Heart left ventricle (tissue), 16 donors: ENCODE data around the gene XYLT1. TPM values are rescaled to one million over a fixed set of nuclear protein-coding genes. Genes with fewer than 3 reads are reported as not detected.
"Not testable (repeated sequence)": the region's sequence is repeated elsewhere in the genome, so short reads cannot be mapped to it uniquely, and the experiment has no call there.

Source experiments
- ATAC-seq, 4 donors: fragments of 200-7000 bp; cut with Tn5 transposase; one replicate each; pipeline ENCODE4 v1.9.1; 2020 to 2022; ENCODE audit warnings: moderate library complexity in 4 of 4, mild to moderate bottlenecking in 3 of 4, moderate number of reproducible peaks in 1 of 4
- DNase-seq, 5 donors: peaks; one replicate each; pipeline ENCODE4 v3.0.0-alpha.2; 2020
- H3K27ac ChIP-seq, 12 donors: fragments of 200-600 bp; sonication (generic) in 4 of 12; one replicate each; pipeline versions ENCODE4 v1.5.0 to v1.8.0; 2016 to 2022; ENCODE audit warnings: mild to moderate bottlenecking in 2 of 12
- H3K27me3 ChIP-seq, 9 donors: fragments of 200-600 bp; sonication (generic) in 2 of 9; one replicate each; pipeline versions ENCODE4 v1.5.1 to v1.8.0; 2016 to 2022; ENCODE audit warnings: mild to moderate bottlenecking in 3 of 9
- H3K36me3 ChIP-seq, 9 donors: fragments of 200-600 bp; sonication (generic) in 2 of 9; one replicate each; pipeline versions ENCODE4 v1.5.0 to v1.8.0; 2018 to 2022; ENCODE audit warnings: mild to moderate bottlenecking in 2 of 9
- H3K4me1 ChIP-seq, 12 donors: fragments of 200-600 bp; sonication (generic) in 4 of 12; one replicate each; pipeline versions ENCODE4 v1.5.0 to v1.8.0; 2016 to 2022; ENCODE audit warnings: mild to moderate bottlenecking in 3 of 12
- H3K4me3 ChIP-seq, 12 donors: fragments of 200-600 bp; sonication (generic) in 4 of 12; one replicate each; pipeline versions ENCODE4 v1.5.0 to v1.8.0; 2017 to 2022; ENCODE audit warnings: mild to moderate bottlenecking in 9 of 12, moderate library complexity in 4 of 12
- H3K9me3 ChIP-seq, 12 donors: fragments of 200-600 bp; sonication (generic) in 4 of 12; one replicate each; pipeline versions ENCODE4 v1.5.0 to v1.8.0; 2016 to 2022; ENCODE audit warnings: mild to moderate bottlenecking in 1 of 12
- POLR2A ChIP-seq, 2 donors: fragments of 450-650 bp; IDR thresholded peaks; one replicate each; pipeline ENCODE4 v1.6.1; 2017; ENCODE audit warnings: antibody characterized with exemption in 2 of 2, mild to moderate bottlenecking in 2 of 2, moderate library complexity in 2 of 2
- WGBS, 4 donors: extraction: QIAGEN DNeasy Blood & Tissue Kit in 2 of 4; methylation state at CpG; one replicate each; pipeline versions ENCODE4 v1.1.5 to v1.1.7; 2013 to 2018; 5-methylcytosine and 5-hydroxymethylcytosine counted together
- intact Hi-C, 10 donors: fragments of 100-400 bp; cut with DNase I; formaldehyde crosslinking; loops; one replicate each; pipeline versions ENCODE4 v1.11.1 to v1.14.2; 2022
- polyA plus RNA-seq, 2 donors: library from polyadenylated mRNA; stranded (reverse); fragments of 200-250 nt; gene quantifications; one replicate each; pipeline ENCODE4 v1.2.3, GENCODE V29; 2013
- total RNA-seq, 9 donors: library from RNA; depleted of rRNA in 2 of 9; stranded (reverse); fragments of >200 nt in 2 of 9; fragmentation: NEBNext Ultra II Directional in 3 of 9; extraction: Animal tissue kit (Norgen Biotek cat#: 25700) in 3 of 9; gene quantifications; one replicate each; pipeline versions ENCODE4 v1.1.0 to v1.2.4, GENCODE V29; 2016 to 2023
- TF ChIP-seq, protein P1 (sequence below), 12 donors: fragments of 200-600 bp; sonication (generic) in 4 of 12; IDR thresholded peaks; one replicate each; pipeline versions ENCODE4 v1.5.0 to v1.8.0; 2018 to 2022; ENCODE audit warnings: antibody characterized with exemption in 12 of 12, mild to moderate bottlenecking in 5 of 12
- donor health status: ischemic (EF 13 %, LVEDD 7.1; RV severe dilation, severe dysfunction).
- donor health status: healthy with polysubstance abuse.
- donor health status: DM: no; HTN: yes; CAD: no.
- donor health status: DM: no; HTN: no; CAD: no.
- donor health status: ischemic (EF 25% LVEDD 6.9; RV normal size, moderate dysfunction).
- donor health status: ischemic (EF 25% LVEDD 5.7; RV mildly dilated, moderate dysfunction).
- donor health status: healthy.
- donor health status: DM: yes; HTN: yes; CAD: no.
- donor health status: ischemic (EF 35%, LVEDD 5.7; RV mildly dilated, moderate dysfunction).
- donor health status: nonischemic (EF 11% LVEDD 7.7; RV severe dilation, severe dysfunction).
- donor health status: DM: yes; HTN: yes; CAD: no.
- donor health status: PGD.
- donor health status: ischemic (EF 29% LVEDD 5.4; RV normal size, mild dysfunction).
- donor health status: nonischemic (EF 23%, LVEDD 6.1; RV moderate dilation, normal function).

The XYLT1 gene
- total and polyA plus RNA-seq, 11 donors: 0.46 to 12.3 (median 2.4) TPM

DNA sequence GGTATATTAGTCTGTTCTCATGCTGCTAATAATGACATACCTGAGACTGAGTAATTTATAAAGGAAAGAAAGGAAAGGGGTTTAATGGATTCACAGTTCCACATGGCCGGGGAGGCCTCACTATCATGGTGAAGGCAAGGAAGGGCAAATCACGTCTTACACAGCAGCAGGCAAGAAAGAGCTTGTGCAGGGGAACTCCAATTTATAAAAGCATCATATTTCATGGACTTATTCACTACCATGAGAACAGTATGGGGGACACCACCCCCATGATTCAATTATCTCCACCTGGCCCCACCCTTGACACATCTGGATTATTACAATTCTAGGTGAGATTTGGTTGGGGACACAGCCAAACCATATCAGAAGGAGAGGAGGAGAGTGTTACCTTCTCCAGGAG is 17.7 kb upstream of the XYLT1 start:
- Histone ChIP-seq H3K27ac (no peak overlapping the region), H3K4me3 (no peak overlapping the region), H3K4me1 (no peaks in the 10 kb centered on the region), H3K9me3 (peaks cover 0 to 8% (median 0%) of the 10 kb centered on the region in 12 donors), H3K27me3 (peaks cover 0 to 22% (median 0%) of the 10 kb centered on the region in 9 donors), H3K36me3 (no peaks in the 10 kb centered on the region)
- ATAC-seq: no peak
- DNase-seq: no peak
- intact Hi-C loops: no loop called here
- TF ChIP-seq POLR2A (IDR thresholded peaks at IDR 0.05): no peak
- TF ChIP-seq, protein P1, sequence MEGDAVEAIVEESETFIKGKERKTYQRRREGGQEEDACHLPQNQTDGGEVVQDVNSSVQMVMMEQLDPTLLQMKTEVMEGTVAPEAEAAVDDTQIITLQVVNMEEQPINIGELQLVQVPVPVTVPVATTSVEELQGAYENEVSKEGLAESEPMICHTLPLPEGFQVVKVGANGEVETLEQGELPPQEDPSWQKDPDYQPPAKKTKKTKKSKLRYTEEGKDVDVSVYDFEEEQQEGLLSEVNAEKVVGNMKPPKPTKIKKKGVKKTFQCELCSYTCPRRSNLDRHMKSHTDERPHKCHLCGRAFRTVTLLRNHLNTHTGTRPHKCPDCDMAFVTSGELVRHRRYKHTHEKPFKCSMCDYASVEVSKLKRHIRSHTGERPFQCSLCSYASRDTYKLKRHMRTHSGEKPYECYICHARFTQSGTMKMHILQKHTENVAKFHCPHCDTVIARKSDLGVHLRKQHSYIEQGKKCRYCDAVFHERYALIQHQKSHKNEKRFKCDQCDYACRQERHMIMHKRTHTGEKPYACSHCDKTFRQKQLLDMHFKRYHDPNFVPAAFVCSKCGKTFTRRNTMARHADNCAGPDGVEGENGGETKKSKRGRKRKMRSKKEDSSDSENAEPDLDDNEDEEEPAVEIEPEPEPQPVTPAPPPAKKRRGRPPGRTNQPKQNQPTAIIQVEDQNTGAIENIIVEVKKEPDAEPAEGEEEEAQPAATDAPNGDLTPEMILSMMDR (IDR thresholded peaks at IDR 0.05): no peak
- 86 to 93% (median 88%) methylated on average over 2 of the region's 2 CpGs for WGBS, 4 donors

DNA sequence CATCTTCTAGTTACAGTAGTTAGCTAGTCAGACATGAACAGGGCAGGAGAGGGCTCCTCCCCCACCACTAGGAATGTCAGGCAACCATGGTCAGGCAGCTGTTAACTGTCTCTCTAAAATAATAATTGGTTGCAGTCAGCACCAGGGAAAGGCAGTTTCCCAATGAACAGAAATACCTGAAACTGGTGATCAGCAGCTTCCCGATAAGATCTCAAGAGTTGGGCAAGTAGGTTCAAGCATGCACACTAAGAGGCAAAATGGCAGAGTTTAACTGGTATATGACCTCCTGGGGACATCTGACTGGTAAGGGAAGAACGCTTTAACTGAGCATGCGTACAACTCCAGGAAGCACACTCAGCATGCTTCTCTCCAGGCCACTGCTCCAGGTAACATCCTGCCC is 12.6 kb upstream of the XYLT1 start:
- intact Hi-C loops: no loop called here

DNA sequence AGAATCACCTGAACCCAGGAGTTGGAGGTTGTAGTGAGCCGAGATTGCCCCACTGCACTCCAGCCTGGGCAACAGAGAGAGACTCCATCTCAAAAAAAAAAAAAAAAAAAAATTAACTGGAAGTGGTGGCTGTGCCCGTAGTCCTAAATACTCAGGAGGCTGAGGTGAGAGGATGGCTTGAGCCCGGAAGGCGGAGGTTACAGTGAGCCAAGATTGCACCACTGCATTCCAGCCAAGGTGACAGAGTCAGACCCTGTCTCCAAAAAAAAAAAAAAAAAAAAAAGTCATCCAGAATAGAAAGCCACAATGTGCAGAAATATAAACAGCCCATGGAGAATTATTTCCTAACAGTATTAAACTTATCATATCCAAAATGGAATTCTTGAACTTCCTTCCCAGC is 11.6 kb upstream of the XYLT1 start:
- intact Hi-C loops, H3K27ac ChIP-seq, DNase-seq, H3K4me3 ChIP-seq, H3K9me3 ChIP-seq, ATAC-seq, H3K36me3 ChIP-seq, H3K4me1 ChIP-seq: not testable (repeated sequence)
- 72 to 93% (median 88%) methylated on average over 4 of the region's 4 CpGs for WGBS, 4 donors
- H3K27me3 ChIP-seq: peaks cover 0 to 39% (median 11%) of the 10 kb centered on the region in 9 donors

More for the DNA sequence above, 12.6 kb upstream of the XYLT1 start:
- DNase-seq (no peak), ATAC-seq (no peak)
- Histone ChIP-seq H3K27me3 (peaks cover 0 to 39% (median 11%) of the 10 kb centered on the region in 9 donors), H3K27ac (no peak overlapping the region), H3K4me3 (no peak overlapping the region), H3K36me3 (no peaks in the 10 kb centered on the region), H3K9me3 (peaks cover 0 to 7% (median 0%) of the 10 kb centered on the region in 12 donors), H3K4me1 (no peaks in the 10 kb centered on the region)
- no peak for TF ChIP-seq POLR2A (IDR thresholded peaks at IDR 0.05)
- TF ChIP-seq, protein P1 (IDR thresholded peaks at IDR 0.05): no peak
- 71 to 75% (median 73%) methylated on average over 3 of the region's 3 CpGs for WGBS, 4 donors

DNA sequence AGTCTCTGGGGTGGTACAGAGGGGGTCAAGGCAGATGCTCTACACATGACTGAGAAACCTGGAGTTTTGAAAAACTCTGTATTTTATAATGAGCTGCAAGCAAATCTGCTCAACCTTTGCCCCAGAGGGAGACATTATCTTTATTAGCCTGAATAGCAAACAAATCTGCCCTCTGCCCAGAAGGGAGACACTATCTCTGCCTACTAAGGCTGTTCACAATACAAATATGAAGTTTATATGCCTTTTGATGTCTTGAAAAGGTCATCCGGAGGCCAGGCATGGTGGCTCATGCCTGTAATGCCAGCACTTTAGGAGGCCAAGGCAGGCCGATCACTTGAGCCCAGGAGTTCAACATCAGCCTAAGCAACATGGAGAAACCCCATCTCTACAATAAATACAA is 11.0 kb upstream of the XYLT1 start:
- WGBS, 4 donors: 92 to 96% (median 95%) methylated on average over 2 of the region's 2 CpGs
- intact Hi-C loops: no loop called here
- Histone ChIP-seq H3K4me3 (no peak overlapping the region), H3K4me1 (no peaks in the 10 kb centered on the region), H3K9me3 (peaks cover 0 to 7% (median 0%) of the 10 kb centered on the region in 12 donors), H3K27ac (no peak overlapping the region), H3K27me3 (peaks cover 0 to 39% (median 11%) of the 10 kb centered on the region in 9 donors), H3K36me3 (no peaks in the 10 kb centered on the region)
- ATAC-seq (no peak), DNase-seq (no peak)
- no peak for TF ChIP-seq POLR2A (IDR thresholded peaks at IDR 0.05)
- TF ChIP-seq, protein P1 (IDR thresholded peaks at IDR 0.05): no peak

DNA sequence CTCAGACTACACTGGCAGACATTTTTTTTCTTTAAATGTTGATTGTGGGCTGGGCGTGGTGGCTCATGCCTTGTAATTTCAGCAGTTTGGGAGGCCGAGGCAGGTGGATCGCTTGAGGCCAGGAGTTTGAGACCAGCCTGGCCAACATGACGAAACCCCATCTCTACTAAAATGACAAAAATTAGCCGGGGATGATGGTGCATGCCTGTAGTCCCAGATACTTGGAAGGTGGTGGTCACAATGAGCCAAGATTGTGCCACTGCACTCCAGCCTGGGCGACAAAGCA is 6.4 kb upstream of the XYLT1 start:
- H3K4me3 ChIP-seq, H3K9me3 ChIP-seq, H3K36me3 ChIP-seq, ATAC-seq, DNase-seq, H3K27ac ChIP-seq: not testable (repeated sequence)
- 91 to 96% (median 92%) methylated on average over 6 of the region's 6 CpGs for WGBS, 4 donors
- intact Hi-C loops: loop anchor here in 5 of 10 donors (5.0 to 10.0 kb wide), 4 partner anchors 98 to 612 kb away; no protein-coding TSS in a partner anchor
- Histone ChIP-seq H3K4me1 (peaks cover 0 to 13% (median 0%) of the 10 kb centered on the region in 12 donors), H3K27me3 (peaks cover 0 to 35% (median 14%) of the 10 kb centered on the region in 9 donors)
